CD4-positive, alpha-beta T cell (primary cell): ENCODE measurements around the gene CNOT2. TPM values are rescaled to one million over a fixed set of nuclear protein-coding genes. Genes with fewer than 3 reads are reported as not detected.
A peak's percentile ranks its signal among the peaks of the same experiment; 100 is the strongest.

ENCODE experiments used
- ATAC-seq: fragments of 200-7000 bp; cut with Tn5 transposase; one replicate; pipeline ENCODE4 v1.10.0; 2022; ENCODE audit warnings: mild to moderate bottlenecking; ENCODE audit not compliant: poor library complexity
- CTCF ChIA-PET: fragments of 350-600 bp; sonication (Branson Sonifier 250); formaldehyde crosslinking; loops from one replicate; lab custom pipeline; 2021; ENCODE audit warnings: antibody characterized with exemption, inconsistent platforms; lab: Charles Lee
- POLR2A ChIA-PET: fragments of 350-600 bp; sonication (Branson Sonifier 250); formaldehyde crosslinking; loops from one replicate; lab custom pipeline; 2021; ENCODE audit warnings: antibody characterized with exemption, inconsistent platforms; lab: Charles Lee
- DNase-seq, 14 experiments: peaks; one replicate each; pipeline ENCODE4 v3.0.0-alpha.2; 2013 to 2020; ENCODE audit warnings: mixed read lengths in 2 of 14
- H3K27ac ChIP-seq, 2 donors: one replicate each; pipeline versions ENCODE4 v1.5.1 to v1.7.0; 2013; ENCODE audit warnings: low read length in 2 of 2, low read depth in 1 of 2, mild to moderate bottlenecking in 1 of 2
- H3K27me3 ChIP-seq, 2 experiments: 1 replicate in 1 of 2; 2 replicates in 1 of 2; pipeline versions ENCODE4 v1.6.1 to v1.7.0; 2013; ENCODE audit warnings: low read length in 2 of 2, control low read depth in 1 of 2, mild to moderate bottlenecking in 1 of 2, moderate library complexity in 1 of 2; ENCODE audit not compliant: insufficient read depth in 2 of 2, control insufficient read depth in 1 of 2
- H3K36me3 ChIP-seq: one replicate; pipeline ENCODE4 v1.6.1; 2013; ENCODE audit warnings: low read length, control low read depth; ENCODE audit not compliant: insufficient read depth
- H3K4me1 ChIP-seq: one replicate; pipeline ENCODE4 v1.6.1; 2013; ENCODE audit warnings: low read length, control low read depth; ENCODE audit not compliant: insufficient read depth
- H3K4me3 ChIP-seq: one replicate; pipeline ENCODE4 v1.5.1; 2013; ENCODE audit warnings: mild to moderate bottlenecking, low read length, moderate library complexity
- H3K9me3 ChIP-seq, 2 experiments: 1 replicate in 1 of 2; 2 replicates in 1 of 2; pipeline versions ENCODE4 v1.6.1 to v1.7.0; 2013; ENCODE audit warnings: low read length in 2 of 2, mild to moderate bottlenecking in 2 of 2, control low read depth in 1 of 2, moderate library complexity in 1 of 2; ENCODE audit not compliant: control insufficient read depth in 1 of 2, insufficient read depth in 1 of 2
- H3K27ac Mint-ChIP-seq: one replicate; pipeline ENCODE4 v1.8.0; 2020; ENCODE audit warnings: mixed read lengths
- H3K27me3 Mint-ChIP-seq: one replicate; pipeline ENCODE4 v1.8.0; 2021; ENCODE audit warnings: mixed read lengths
- H3K36me3 Mint-ChIP-seq: one replicate; pipeline ENCODE4 v1.8.0; 2021; ENCODE audit warnings: low read depth, mixed read lengths
- H3K4me1 Mint-ChIP-seq: one replicate; pipeline ENCODE4 v1.8.0; 2021; ENCODE audit warnings: low read depth, mixed read lengths
- H3K4me3 Mint-ChIP-seq: one replicate; pipeline ENCODE4 v1.8.0; 2020; ENCODE audit warnings: mild to moderate bottlenecking, mixed read lengths
- H3K9me3 Mint-ChIP-seq: one replicate; pipeline ENCODE4 v1.8.0; 2020; ENCODE audit warnings: mixed read lengths
- intact Hi-C, 2 experiments: fragments of 100-400 bp; cut with DNase I in 1 of 2; cut with micrococcal nuclease in 1 of 2; formaldehyde crosslinking; loops; one replicate each; pipeline versions ENCODE4 v1.15.1 to v1.9.0; 2023 to 2025; cut with DNase I, micrococcal nuclease
- total RNA-seq, 174 experiments: library from RNA in 2 of 174; stranded (reverse) in 2 of 174; gene quantifications; one replicate each; pipeline ENCODE4 v1.2.3 and lab custom pipeline; 2021 to 2026
- TF ChIP-seq, protein P1 (sequence below): fragments of 200-600 bp; IDR thresholded peaks from one replicate; pipeline ENCODE4 v1.8.0; 2022; ENCODE audit warnings: antibody characterized with exemption, mild to moderate bottlenecking

CNOT2 gene
- total RNA-seq, 2 experiments from 2014 or later: 107 to 121 TPM

DNA sequence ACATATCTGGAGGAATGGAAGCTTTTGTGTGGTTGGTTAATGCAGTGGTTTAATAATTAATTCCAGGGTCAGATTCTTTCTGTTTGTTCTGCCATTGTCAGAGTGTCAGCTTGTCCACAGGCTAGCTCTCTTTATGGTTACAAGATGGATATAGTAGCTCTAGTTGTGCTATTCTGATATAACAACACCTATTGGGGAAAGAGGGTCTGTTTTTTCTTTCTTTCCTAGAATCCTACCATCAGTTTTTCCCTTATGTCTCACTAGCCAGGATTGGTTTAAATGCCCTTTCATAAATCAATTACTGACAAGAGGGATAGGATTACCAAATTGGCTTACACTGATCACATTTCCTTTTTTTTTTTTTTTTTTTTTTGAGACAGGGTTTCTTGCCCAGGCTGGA lies 27.8 kb downstream of the CNOT2 start:
- H3K27me3 Mint-ChIP-seq: no peaks in the 10 kb centered on the region
- CTCF ChIA-PET: interaction anchor here (0.7 to 0.8 kb wide), 2 partner anchors 12 to 82 kb away, joined by 3 read pairs; no protein-coding TSS in a partner anchor
- H3K36me3 Mint-ChIP-seq: peaks cover 23% of the 10 kb centered on the region

GRCh38 chr12:70272510-70272909 lies 29.3 kb downstream of the CNOT2 start:
- Histone ChIP-seq H3K27ac (no peak overlapping the region), H3K36me3 (peaks cover 3% of the 10 kb centered on the region), H3K4me1 (peaks cover 4% of the 10 kb centered on the region), H3K4me3 (no peak overlapping the region), H3K9me3 (no peaks in the 10 kb centered on the region), H3K27me3 (no peaks in the 10 kb centered on the region)
- Mint-ChIP-seq H3K27me3 (no peaks in the 10 kb centered on the region), H3K4me1 (peaks cover 89% of the 10 kb centered on the region), H3K27ac (peak overlapping the region; percentile 27), H3K9me3 (no peaks in the 10 kb centered on the region), H3K36me3 (peaks cover 20% of the 10 kb centered on the region), H3K4me3 (peak overlapping the region; percentile 1)
- CTCF ChIA-PET: no interaction called here
- TF ChIP-seq, protein P1, sequence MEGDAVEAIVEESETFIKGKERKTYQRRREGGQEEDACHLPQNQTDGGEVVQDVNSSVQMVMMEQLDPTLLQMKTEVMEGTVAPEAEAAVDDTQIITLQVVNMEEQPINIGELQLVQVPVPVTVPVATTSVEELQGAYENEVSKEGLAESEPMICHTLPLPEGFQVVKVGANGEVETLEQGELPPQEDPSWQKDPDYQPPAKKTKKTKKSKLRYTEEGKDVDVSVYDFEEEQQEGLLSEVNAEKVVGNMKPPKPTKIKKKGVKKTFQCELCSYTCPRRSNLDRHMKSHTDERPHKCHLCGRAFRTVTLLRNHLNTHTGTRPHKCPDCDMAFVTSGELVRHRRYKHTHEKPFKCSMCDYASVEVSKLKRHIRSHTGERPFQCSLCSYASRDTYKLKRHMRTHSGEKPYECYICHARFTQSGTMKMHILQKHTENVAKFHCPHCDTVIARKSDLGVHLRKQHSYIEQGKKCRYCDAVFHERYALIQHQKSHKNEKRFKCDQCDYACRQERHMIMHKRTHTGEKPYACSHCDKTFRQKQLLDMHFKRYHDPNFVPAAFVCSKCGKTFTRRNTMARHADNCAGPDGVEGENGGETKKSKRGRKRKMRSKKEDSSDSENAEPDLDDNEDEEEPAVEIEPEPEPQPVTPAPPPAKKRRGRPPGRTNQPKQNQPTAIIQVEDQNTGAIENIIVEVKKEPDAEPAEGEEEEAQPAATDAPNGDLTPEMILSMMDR: no peak
- POLR2A ChIA-PET: no interaction called here
- no peak for ATAC-seq
- intact Hi-C loops: no loop called here
- no peak for DNase-seq

More for the DNA sequence above, 27.8 kb downstream of the CNOT2 start:
- POLR2A ChIA-PET: no interaction called here
- Mint-ChIP-seq H3K4me1 (peaks cover 95% of the 10 kb centered on the region), H3K27ac (no peak overlapping the region), H3K9me3 (no peaks in the 10 kb centered on the region), H3K4me3 (no peak overlapping the region)
- H3K27me3 ChIP-seq: no peaks in the 10 kb centered on the region
- TF ChIP-seq, protein P1: no peak
- ATAC-seq: no peak
- intact Hi-C loops: no loop called here
- H3K27ac ChIP-seq: no peak overlapping the region
- peaks cover 7% of the 10 kb centered on the region for H3K4me1 ChIP-seq
- no peaks in the 10 kb centered on the region for H3K9me3 ChIP-seq
- no peak overlapping the region for H3K4me3 ChIP-seq
- peaks cover 3% of the 10 kb centered on the region for H3K36me3 ChIP-seq
- no peak for DNase-seq

- Histone ChIP-seq H3K27me3 (no peaks in the 10 kb centered on the region), H3K9me3 (no peaks in the 10 kb centered on the region), H3K4me1 (peaks cover 4% of the 10 kb centered on the region), H3K4me3 (no peak overlapping the region), H3K36me3 (peaks cover 13% of the 10 kb centered on the region), H3K27ac (no peak overlapping the region)
- DNase-seq (no peak), ATAC-seq (no peak)
- ChIA-PET CTCF (no interaction called here), POLR2A (interaction anchor here (1.8 kb wide), 1 partner anchor 31 kb away, joined by 5 read pairs; no protein-coding TSS in a partner anchor)
- intact Hi-C loops: loop anchor here in 1 of 2 experiments (2.0 kb wide), 1 partner anchor 14 kb away; no protein-coding TSS in a partner anchor
- peaks cover 43% of the 10 kb centered on the region for H3K36me3 Mint-ChIP-seq
- peaks cover 89% of the 10 kb centered on the region for H3K4me1 Mint-ChIP-seq
- peak overlapping the region; percentile 20 for H3K27ac Mint-ChIP-seq
- H3K27me3 Mint-ChIP-seq: no peaks in the 10 kb centered on the region
- no peaks in the 10 kb centered on the region for H3K9me3 Mint-ChIP-seq
- H3K4me3 Mint-ChIP-seq: no peak overlapping the region
- TF ChIP-seq, protein P1: no peak
Measured at GRCh38 chr12:70275045-70275444, 31.8 kb downstream of the CNOT2 start.
